B cell (primary cell): Measurements from ENCODE around the gene RIBC2. TPM values are rescaled to one million over a fixed set of nuclear protein-coding genes. Genes with fewer than 3 reads are reported as not detected.

Experiments
- ATAC-seq: fragments of 200-7000 bp; cut with Tn5 transposase; one replicate; pipeline ENCODE4 v1.10.0; 2021; ENCODE audit warnings: low read depth, mild to moderate bottlenecking, moderate number of reproducible peaks, moderate library complexity
- CTCF ChIA-PET: fragments of 350-600 bp; sonication (Branson Sonifier 250); formaldehyde crosslinking; loops from one replicate; lab custom pipeline; 2021; ENCODE audit warnings: antibody characterized with exemption, inconsistent platforms; lab: Charles Lee
- POLR2A ChIA-PET: fragments of 350-600 bp; sonication (Branson Sonifier 250); formaldehyde crosslinking; loops from one replicate; lab custom pipeline; 2021; ENCODE audit warnings: antibody characterized with exemption; lab: Charles Lee
- DNase-seq: peaks from one replicate; pipeline ENCODE4 v3.0.0; 2013
- H2AFZ ChIP-seq: 2 replicates; pipeline ENCODE4 v1.6.1; 2012; ENCODE audit warnings: mild to moderate bottlenecking, low read depth, low read length; ENCODE audit not compliant: insufficient read depth, poor library complexity, severe bottlenecking
- H3K27ac ChIP-seq, 2 donors: 1 replicate in 1 of 2; 2 replicates in 1 of 2; pipeline ENCODE4 v1.5.1; 2012 to 2013; ENCODE audit warnings: low read length in 2 of 2, mild to moderate bottlenecking in 2 of 2, moderate library complexity in 1 of 2
- H3K27me3 ChIP-seq, 4 experiments: fragments of 200-600 bp in 1 of 4; sonication (generic) in 1 of 4; replicated peaks in 1 of 4; 1 replicate in 2 of 4; 2 replicates in 2 of 4; pipeline versions ENCODE4 v1.6.1 to v1.7.0; 2013 to 2016; ENCODE audit warnings: low read length in 3 of 4, mild to moderate bottlenecking in 2 of 4, mixed read lengths in 1 of 4, moderate library complexity in 1 of 4; ENCODE audit not compliant: insufficient read depth in 4 of 4, control insufficient read depth in 3 of 4; ENCODE audit errors: control extremely low read depth in 1 of 4
- H3K36me3 ChIP-seq, 2 experiments: replicated peaks in 1 of 2; 1 replicate in 1 of 2; 2 replicates in 1 of 2; pipeline versions ENCODE4 v1.6.1 to v1.7.1; 2013; ENCODE audit warnings: low read length in 1 of 2; ENCODE audit not compliant: insufficient read depth in 2 of 2, control insufficient read depth in 1 of 2; ENCODE audit errors: control extremely low read depth in 1 of 2, extremely low read depth in 1 of 2
- H3K4me1 ChIP-seq, 2 donors: fragments of 200-600 bp in 1 of 2; sonication (generic) in 1 of 2; 1 replicate in 1 of 2; 2 replicates in 1 of 2; pipeline versions ENCODE4 v1.5.1 to v1.6.1; 2013 to 2017; ENCODE audit warnings: low read length in 2 of 2; ENCODE audit not compliant: control insufficient read depth in 2 of 2, insufficient read depth in 2 of 2
- H3K4me2 ChIP-seq: replicated peaks from 2 replicates; pipeline ENCODE3; 2012; ENCODE audit warnings: mild to moderate bottlenecking, low read depth, low read length; ENCODE audit not compliant: poor library complexity, severe bottlenecking
- H3K4me3 ChIP-seq, 5 experiments: fragments of 200-600 bp in 1 of 5; sonication (generic) in 1 of 5; 1 replicate in 3 of 5; 2 replicates in 2 of 5; pipeline versions ENCODE4 v1.5.1 to v1.7.0; 2011 to 2016; ENCODE audit warnings: low read length in 4 of 5, mild to moderate bottlenecking in 4 of 5, low read depth in 2 of 5, control low read depth in 1 of 5, moderate library complexity in 1 of 5; ENCODE audit not compliant: insufficient read depth in 1 of 5; ENCODE audit errors: control extremely low read depth in 1 of 5, extremely low read depth in 1 of 5
- H3K79me2 ChIP-seq: fragments of 200-600 bp; sonication (generic); one replicate; pipeline ENCODE4 v1.6.0; 2016; ENCODE audit warnings: low read length; ENCODE audit not compliant: control insufficient read depth, insufficient read depth
- H3K9ac ChIP-seq: fragments of 200-600 bp; sonication (generic); 2 replicates; pipeline ENCODE4 v1.6.1; 2017; ENCODE audit warnings: mild to moderate bottlenecking, low read length, moderate library complexity
- H3K9me3 ChIP-seq, 3 donors: one replicate each; pipeline versions ENCODE4 v1.6.1 to v1.7.1; 2013; ENCODE audit warnings: low read length in 2 of 3; ENCODE audit not compliant: control insufficient read depth in 2 of 3, insufficient read depth in 1 of 3; ENCODE audit errors: control extremely low read depth in 1 of 3
- H4K20me1 ChIP-seq: 2 replicates; pipeline ENCODE4 v1.6.0; 2012; ENCODE audit warnings: mild to moderate bottlenecking, low read length; ENCODE audit not compliant: insufficient read depth, control insufficient read depth, poor library complexity, severe bottlenecking
- H3K27ac Mint-ChIP-seq: one replicate; pipeline ENCODE4 v1.8.0; 2021; ENCODE audit warnings: mixed read lengths
- H3K27me3 Mint-ChIP-seq: one replicate; pipeline ENCODE4 v1.8.0; 2021; ENCODE audit warnings: mixed read lengths
- H3K4me1 Mint-ChIP-seq: one replicate; pipeline ENCODE4 v1.8.0; 2021; ENCODE audit warnings: mixed read lengths
- H3K4me3 Mint-ChIP-seq: one replicate; pipeline ENCODE4 v1.8.0; 2021; ENCODE audit warnings: mixed read lengths
- H3K9me3 Mint-ChIP-seq: one replicate; pipeline ENCODE4 v1.8.0; 2022; ENCODE audit warnings: mixed read lengths; ENCODE audit not compliant: insufficient read depth
- CTCF ChIP-seq: fragments of 200-600 bp; IDR thresholded peaks from one replicate; pipeline ENCODE4 v1.8.0; 2022; ENCODE audit warnings: antibody characterized with exemption, mild to moderate bottlenecking
- EZH2 ChIP-seq: IDR thresholded peaks from 2 replicates; pipeline ENCODE4 v1.6.1; 2012; ENCODE audit warnings: borderline replicate concordance, low read depth, mild to moderate bottlenecking, moderate library complexity, low read length; ENCODE audit not compliant: insufficient read depth, poor library complexity, severe bottlenecking
- WGBS: methylation state at CpG from one replicate; pipeline ENCODE4 v1.1.5; 2013; ENCODE audit warnings: missing lambda C conversion rate; ENCODE audit not compliant: insufficient coverage; 5-methylcytosine and 5-hydroxymethylcytosine counted together
- intact Hi-C: fragments of 100-400 bp; cut with micrococcal nuclease; formaldehyde crosslinking; loops from one replicate; pipeline ENCODE4 v1.10.0; 2022
- polyA plus RNA-seq: library from polyadenylated mRNA; depleted of rRNA; stranded (reverse); fragments of >200 nt; gene quantifications from 2 replicates; pipeline ENCODE4 v1.2.3, GENCODE V29; 2012
- total RNA-seq, 2 donors: library from RNA; stranded (reverse); fragments of 120-200 nt in 1 of 2; gene quantifications; 1 replicate in 1 of 2; 2 replicates in 1 of 2; pipeline versions ENCODE4 v1.2.3 to v1.2.4, GENCODE V29; 2013 to 2022

Gene RIBC2
- total and polyA plus RNA-seq, 2 donors (not counting 1 experiment from before 2014, with no cell fraction given): not detected

GRCh38 chr22:45402466-45402985 is 11.0 kb upstream of the RIBC2 start:
- no peaks in the 10 kb centered on the region for H4K20me1 ChIP-seq
- Mint-ChIP-seq H3K27ac (no peak overlapping the region), H3K4me1 (no peaks in the 10 kb centered on the region), H3K9me3 (peaks cover 3% of the 10 kb centered on the region), H3K27me3 (peaks cover 6% of the 10 kb centered on the region), H3K4me3 (no peak overlapping the region)
- H3K9me3 ChIP-seq: peaks cover 0 to 8% (median 5%) of the 10 kb centered on the region in 3 donors
- H3K4me2 ChIP-seq: no peak overlapping the region
- DNase-seq (no peak), ATAC-seq (no peak)
- ChIA-PET CTCF (interaction anchor here (1.1 kb wide), 1 partner anchor 13 kb away, joined by 3 read pairs; no protein-coding TSS in a partner anchor), POLR2A (no interaction called here)
- H3K27me3 ChIP-seq: peaks cover 0 to 4% (median 0%) of the 10 kb centered on the region in 4 experiments
- H2AFZ ChIP-seq: no peak overlapping the region
- TF ChIP-seq CTCF (no peak), EZH2 (no peak)
- no peaks in the 10 kb centered on the region for H3K36me3 ChIP-seq
- H3K4me1 ChIP-seq: no peaks in the 10 kb centered on the region
- no peak overlapping the region for H3K4me3 ChIP-seq
- WGBS: no CpG with 5 or more reads among the region's 3 CpGs
- no peak overlapping the region for H3K9ac ChIP-seq
- no peaks in the 10 kb centered on the region for H3K79me2 ChIP-seq
- H3K27ac ChIP-seq: no peak overlapping the region
- intact Hi-C loops: no loop called here

- TF ChIP-seq CTCF (no peak), EZH2 (no peak)
- ATAC-seq (no peak), DNase-seq (no peak)
- Histone ChIP-seq H3K27me3 (peaks cover 0 to 5% (median 2%) of the 10 kb centered on the region in 4 experiments), H3K9ac (no peak overlapping the region), H3K4me3 (no peak overlapping the region), H3K9me3 (peaks cover 0 to 7% (median 0%) of the 10 kb centered on the region in 3 donors), H3K79me2 (no peaks in the 10 kb centered on the region), H3K27ac (no peak overlapping the region), H4K20me1 (no peaks in the 10 kb centered on the region), H3K36me3 (no peaks in the 10 kb centered on the region), H3K4me1 (peaks cover under 1 to 1% of the 10 kb centered on the region in 2 donors), H3K4me2 (no peak overlapping the region), H2AFZ (no peak overlapping the region)
- Mint-ChIP-seq H3K9me3 (no peaks in the 10 kb centered on the region), H3K4me3 (no peak overlapping the region), H3K4me1 (peaks cover 3% of the 10 kb centered on the region), H3K27me3 (no peaks in the 10 kb centered on the region), H3K27ac (no peak overlapping the region)
- ChIA-PET POLR2A (no interaction called here), CTCF (no interaction called here)
- intact Hi-C loops: no loop called here
- 100% methylated on average over 3 of the region's 5 CpGs for WGBS
Measured at GRCh38 chr22:45407793-45408192, 5.7 kb upstream of the RIBC2 start.
